HEK293 (cell line): ENCODE measurements around the gene PALB2.

Experiments used
- GLIS1 ChIP-seq: fragments of 450-650 bp; formaldehyde crosslinking; IDR thresholded peaks from 2 replicates; pipeline ENCODE4 v1.5.1; 2016; ENCODE audit warnings: missing biosample characterization, missing genetic modification characterization
- GLIS2 ChIP-seq: fragments of 450-650 bp; formaldehyde crosslinking; IDR thresholded peaks from 2 replicates; pipeline ENCODE4 v1.5.1; 2016; ENCODE audit warnings: missing biosample characterization, missing genetic modification characterization
- IKZF3 ChIP-seq: fragments of 450-650 bp; IDR thresholded peaks from 2 replicates; pipeline ENCODE4 v1.5.0; 2018; ENCODE audit warnings: missing biosample characterization, mild to moderate bottlenecking, missing genetic modification characterization, moderate library complexity
- KLF16 ChIP-seq: fragments of 450-650 bp; formaldehyde crosslinking; IDR thresholded peaks from 2 replicates; pipeline ENCODE4 v1.5.1; 2017; ENCODE audit warnings: missing biosample characterization, missing genetic modification characterization
- MEIS1 ChIP-seq: sonication (generic); formaldehyde crosslinking; IDR thresholded peaks from 2 replicates; pipeline ENCODE4 v1.8.1; 2022; ENCODE audit warnings: missing genetic modification reagents, mild to moderate bottlenecking, borderline replicate concordance
- REST ChIP-seq: fragments of 450-650 bp; formaldehyde crosslinking; IDR thresholded peaks from 2 replicates; pipeline ENCODE4 v1.5.1; 2016; ENCODE audit warnings: missing biosample characterization, missing genetic modification characterization
- TRIM28 ChIP-seq: IDR thresholded peaks from 2 replicates; pipeline ENCODE4 v1.6.1; 2011; ENCODE audit warnings: low read length, control low read depth, borderline replicate concordance
- YY2 ChIP-seq: fragments of 450-650 bp; formaldehyde crosslinking; IDR thresholded peaks from 2 replicates; pipeline ENCODE4 v1.5.1; 2016; ENCODE audit warnings: missing biosample characterization, missing genetic modification characterization
- ZBTB1 ChIP-seq: fragments of 450-650 bp; formaldehyde crosslinking; IDR thresholded peaks from 2 replicates; pipeline ENCODE4 v1.5.1; 2016; ENCODE audit warnings: missing biosample characterization, missing genetic modification characterization
- ZBTB11 ChIP-seq: fragments of 450-650 bp; formaldehyde crosslinking; conservative IDR thresholded peaks from 2 replicates; pipeline ENCODE4 v1.5.1; 2016; ENCODE audit warnings: low read depth, missing biosample characterization, missing genetic modification characterization
- ZBTB26 ChIP-seq: fragments of 450-650 bp; formaldehyde crosslinking; optimal IDR thresholded peaks from 2 replicates; pipeline ENCODE3; 2016; ENCODE audit warnings: missing biosample characterization, mild to moderate bottlenecking, missing genetic modification characterization
- ZBTB8A ChIP-seq: fragments of 450-650 bp; formaldehyde crosslinking; IDR thresholded peaks from 2 replicates; pipeline ENCODE4 v1.5.1; 2016; ENCODE audit warnings: missing biosample characterization, missing genetic modification characterization
- ZFHX2 ChIP-seq: fragments of 450-650 bp; formaldehyde crosslinking; conservative IDR thresholded peaks from 2 replicates; pipeline ENCODE4 v1.5.1; 2016; ENCODE audit warnings: missing biosample characterization, missing genetic modification characterization
- ZFP41 ChIP-seq: fragments of 450-650 bp; formaldehyde crosslinking; IDR thresholded peaks from 2 replicates; pipeline ENCODE4 v1.5.1; 2016; ENCODE audit warnings: missing biosample characterization, missing genetic modification characterization, borderline replicate concordance
- ZNF114 ChIP-seq: fragments of 450-650 bp; formaldehyde crosslinking; IDR thresholded peaks from 2 replicates; pipeline ENCODE4 v1.5.0; 2017; ENCODE audit warnings: missing biosample characterization, missing genetic modification characterization
- ZNF140 ChIP-seq: fragments of 450-650 bp; formaldehyde crosslinking; IDR thresholded peaks from 2 replicates; pipeline ENCODE4 v1.5.1; 2016; ENCODE audit warnings: missing biosample characterization, missing genetic modification characterization
- ZNF488 ChIP-seq: fragments of 450-650 bp; formaldehyde crosslinking; IDR thresholded peaks from 2 replicates; pipeline ENCODE4 v1.5.1; 2016; ENCODE audit warnings: missing biosample characterization, missing genetic modification characterization
- ZNF513 ChIP-seq: fragments of 450-650 bp; IDR thresholded peaks from 2 replicates; pipeline ENCODE4 v1.5.1; 2018; ENCODE audit warnings: missing biosample characterization, missing genetic modification characterization
- ZNF529 ChIP-seq: fragments of 450-650 bp; formaldehyde crosslinking; IDR thresholded peaks from 2 replicates; pipeline ENCODE4 v1.5.1; 2017; ENCODE audit warnings: missing genetic modification characterization, missing biosample characterization; ENCODE audit not compliant: insufficient replicate concordance
- ZNF558 ChIP-seq: fragments of 450-650 bp; formaldehyde crosslinking; IDR thresholded peaks from 2 replicates; pipeline ENCODE4 v1.5.1; 2016; ENCODE audit warnings: missing biosample characterization, missing genetic modification characterization
- ZNF600 ChIP-seq: fragments of 450-650 bp; formaldehyde crosslinking; IDR thresholded peaks from 2 replicates; pipeline ENCODE4 v1.5.1; 2016; ENCODE audit warnings: missing biosample characterization, missing genetic modification characterization
- ZNF621 ChIP-seq: fragments of 450-650 bp; formaldehyde crosslinking; IDR thresholded peaks from 2 replicates; pipeline ENCODE4 v1.5.1; 2017; ENCODE audit warnings: missing biosample characterization, missing genetic modification characterization
- ZNF654 ChIP-seq: fragments of 450-650 bp; formaldehyde crosslinking; IDR thresholded peaks from 2 replicates; pipeline ENCODE4 v1.5.1; 2016; ENCODE audit warnings: low read depth, missing biosample characterization, missing genetic modification characterization
- ZNF664 ChIP-seq: fragments of 450-650 bp; formaldehyde crosslinking; IDR thresholded peaks from 2 replicates; pipeline ENCODE4 v1.5.1; 2016; ENCODE audit warnings: missing biosample characterization, missing genetic modification characterization
- ZNF692 ChIP-seq: fragments of 450-650 bp; formaldehyde crosslinking; IDR thresholded peaks from 2 replicates; pipeline ENCODE4 v1.5.1; 2016; ENCODE audit warnings: missing biosample characterization, missing genetic modification characterization
- ZNF707 ChIP-seq: fragments of 450-650 bp; formaldehyde crosslinking; IDR thresholded peaks from 2 replicates; pipeline ENCODE4 v1.5.1; 2016; ENCODE audit warnings: missing biosample characterization, missing genetic modification characterization
- ZXDB ChIP-seq: fragments of 450-650 bp; formaldehyde crosslinking; IDR thresholded peaks from 2 replicates; pipeline ENCODE4 v1.5.1; 2016; ENCODE audit warnings: missing biosample characterization, missing genetic modification characterization

The PALB2 gene

GRCh38 chr16:23556881-23557778 is 84.0 kb downstream of the PALB2 start, which contains the start of the genes EARS2 and UBFD1 (continued):
- TF ChIP-seq ZNF692 (tag by site-specific recombination) (peak; percentile 89), KLF16 (peak; percentile 94), ZNF600 (tag by site-specific recombination) (peak; percentile 95), ZBTB1 (tag by site-specific recombination) (no peak; the same call in 1 of the 2 replicates), ZNF140 (no peak), ZBTB8A (peak; percentile 36), ZFP41 (no peak), ZNF707 (tag by site-specific recombination) (no peak), YY2 (peak; percentile 86), ZNF558 (tag by site-specific recombination) (no peak), ZNF488 (tag by site-specific recombination) (no peak), REST (tag by site-specific recombination) (peak; percentile 12; the same call in 1 of the 2 replicates), TRIM28 (peak; percentile 13; the same call in 1 of the 2 replicates), GLIS1 (peak; percentile 99), ZBTB11 (tag by site-specific recombination) (peak; percentile 87), ZNF114 (tag by site-specific recombination) (no peak), ZXDB (tag by site-specific recombination) (peak; percentile 96), ZNF621 (tag by site-specific recombination) (no peak), IKZF3 (tag by site-specific recombination) (peak; percentile 92), ZNF664 (tag by site-specific recombination) (no peak), ZBTB26 (tag by site-specific recombination) (peak; percentile 24), MEIS1 (CRISPR knock-in tag) (no peak), ZNF513 (no peak), GLIS2 (peak; percentile 99), ZNF654 (tag by site-specific recombination) (no peak), ZNF529 (no peak), ZFHX2 (tag by site-specific recombination) (peak; percentile 65)
